8988T (cell line): Measurements from ENCODE around the gene CROCC2.

Source experiments
- DNase-seq: peaks from one replicate; pipeline ENCODE4 v3.0.0; 2011

CROCC2 gene

DNA sequence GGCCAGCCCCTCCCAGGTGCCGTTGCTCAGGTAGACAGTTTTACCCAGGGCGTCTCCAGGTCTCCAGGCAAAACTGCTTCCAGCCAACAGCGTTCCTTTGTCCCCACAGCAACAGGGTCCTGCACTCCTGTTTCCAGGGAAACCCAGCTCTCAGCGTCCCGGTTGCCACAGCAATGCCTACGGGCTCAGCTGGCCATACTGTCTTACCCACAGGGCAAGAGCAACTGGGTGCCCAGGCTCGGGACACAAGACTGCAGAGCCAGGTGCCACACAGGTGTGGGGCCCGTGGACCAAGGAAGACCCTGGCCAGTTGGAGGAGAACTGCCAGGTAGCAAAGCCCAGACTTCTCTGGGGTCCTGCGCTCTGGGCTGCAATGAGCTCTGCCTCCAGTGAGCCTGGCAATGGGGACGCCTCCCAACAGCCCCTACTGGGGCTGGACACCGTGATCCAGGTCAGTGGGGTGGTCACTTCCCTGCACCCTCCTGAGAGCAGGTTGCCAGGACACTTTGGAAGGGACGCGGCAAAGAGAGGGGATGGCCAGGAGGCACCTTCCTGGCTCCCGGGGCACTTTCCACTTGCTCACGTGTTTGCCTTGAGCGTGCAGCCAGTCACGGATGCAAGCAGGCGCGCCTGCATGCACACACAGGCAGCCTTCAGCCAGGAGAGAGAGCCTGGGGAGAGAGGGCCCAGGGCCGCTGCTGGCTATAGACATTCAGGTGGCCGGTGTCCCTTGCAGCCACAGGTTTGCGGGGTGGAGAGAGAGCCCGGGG is at the start of gene CROCC2:
Gene CROCC2, plus strand, starts transcription at position 196 of the 770 bp plus-strand sequence. Its CDS starts 178 bp downstream, at position 374.
- no peak for DNase-seq

DNA sequence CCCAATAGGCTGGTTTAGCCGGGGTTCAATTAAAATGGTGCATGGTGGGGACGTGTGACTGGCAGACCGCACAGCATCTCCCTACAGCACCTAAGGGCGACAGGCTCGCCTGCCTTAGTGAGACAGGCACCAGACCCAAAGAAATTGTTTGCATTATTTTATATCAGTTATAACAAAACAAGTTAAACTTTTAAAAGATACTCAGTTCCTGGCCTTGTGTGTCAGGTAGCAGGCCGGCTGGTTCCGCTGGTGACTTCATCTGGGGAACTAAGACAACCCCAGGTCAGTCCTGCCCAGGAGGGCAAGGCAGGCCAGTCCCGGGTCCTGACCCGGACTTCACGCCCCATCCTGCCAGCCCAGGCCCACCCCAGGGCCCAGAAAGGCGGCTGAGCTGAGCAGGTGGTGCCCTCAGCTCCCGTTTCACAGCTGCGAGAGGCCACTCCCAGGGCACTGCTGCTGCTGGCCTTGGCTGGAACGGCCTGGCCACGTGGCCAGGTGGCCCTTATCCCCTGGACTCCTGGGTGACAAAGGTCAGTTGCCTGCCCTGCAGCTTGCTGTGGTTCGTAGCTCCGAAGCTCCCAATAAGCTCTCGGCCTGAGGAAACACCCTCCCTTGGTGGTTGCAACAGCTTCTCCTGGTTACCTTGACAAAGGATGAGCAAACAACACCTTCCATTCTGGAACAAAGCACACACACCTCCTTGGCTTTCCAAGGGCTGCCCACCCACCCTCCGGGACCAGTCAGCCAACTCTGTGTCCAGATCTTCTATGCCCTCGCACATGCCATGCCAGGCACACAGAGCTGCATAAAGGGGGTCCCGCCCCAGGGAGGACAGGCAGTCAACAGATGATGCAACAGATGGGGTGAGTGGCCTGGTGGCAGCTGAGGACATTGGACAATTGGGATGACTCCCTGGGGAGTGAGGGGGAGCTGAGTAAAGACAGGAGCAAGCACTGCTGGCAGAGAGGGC is 48.8 kb upstream of the CROCC2 start:
- DNase-seq, result no peak

GRCh38 chr2:240858321-240858720 is 47.8 kb upstream of the CROCC2 start:
- DNase-seq, result no peak

DNA sequence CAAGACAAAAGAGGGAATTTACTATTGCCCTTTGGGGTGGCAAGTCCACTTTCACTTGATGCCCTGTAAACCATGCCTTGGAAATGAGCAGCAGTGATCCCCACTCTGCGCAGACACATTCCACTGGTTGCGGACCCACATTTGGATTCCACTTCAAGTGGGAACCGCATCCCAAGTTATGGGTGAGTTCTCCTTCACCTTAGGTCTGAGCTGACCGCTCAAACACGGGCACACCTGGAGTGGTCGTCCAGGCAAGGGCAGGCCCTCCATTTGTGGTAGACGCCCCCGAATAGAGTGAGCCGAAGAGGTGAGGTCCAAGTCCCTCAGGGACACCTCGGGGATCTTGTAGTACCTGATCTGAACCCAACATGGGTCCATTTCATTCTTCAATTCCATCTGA is 47.3 kb upstream of the CROCC2 start:
- DNase-seq, result no peak

DNA sequence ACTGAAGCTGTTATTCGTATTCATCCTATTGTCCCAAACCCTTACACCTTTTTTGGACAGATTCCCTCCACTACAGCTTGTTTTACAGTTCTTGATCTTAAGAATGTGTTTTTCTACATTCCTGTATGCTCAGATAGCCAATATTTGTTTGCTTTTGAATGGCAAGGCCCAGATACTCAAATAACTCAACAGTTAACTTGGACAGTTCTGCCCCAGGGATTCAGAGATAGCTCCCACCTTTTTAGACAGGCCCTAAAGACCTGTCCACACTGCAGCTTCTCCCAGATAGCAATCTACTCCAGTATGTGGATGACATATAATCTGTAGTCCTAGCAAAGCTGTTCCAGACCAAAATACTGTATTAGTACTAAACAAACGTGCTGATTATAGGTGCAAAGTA is 44.6 kb upstream of the CROCC2 start:
- no peak for DNase-seq

DNA sequence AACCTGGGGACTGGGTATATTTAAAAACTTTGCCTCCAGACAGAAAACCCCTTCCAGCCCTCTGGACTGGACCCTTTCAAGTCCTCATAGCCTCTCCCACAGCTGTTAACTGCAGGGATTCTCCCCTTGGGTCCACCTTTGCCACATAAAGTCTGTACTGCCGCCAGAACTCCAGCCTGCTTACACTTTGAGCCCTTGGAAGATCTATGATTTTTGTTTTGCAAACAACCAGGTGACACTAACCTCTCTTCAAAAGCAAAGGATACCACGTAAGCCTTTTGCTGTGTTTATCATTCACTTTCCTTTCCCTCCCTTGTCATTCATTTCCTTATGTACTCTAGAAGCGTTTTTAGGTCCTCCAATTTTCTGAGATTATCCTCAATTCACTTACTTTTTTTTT is 41.7 kb upstream of the CROCC2 start:
- DNase-seq, result no peak

GRCh38 chr2:240865391-240865790 is 40.7 kb upstream of the CROCC2 start:
- no peak for DNase-seq

GRCh38 chr2:240868286-240869108 is 37.6 kb upstream of the CROCC2 start, which contains the start of gene AGXT:
TSS of gene AGXT (plus strand) at chr2:240868824. CDS start at chr2:240868866, 42 bp downstream.
- no peak for DNase-seq

- no peak for DNase-seq
These were observed 36.8 kb upstream of the CROCC2 start for GRCh38 chr2:240869109-240869955.

- no peak for DNase-seq
These were observed 35.9 kb upstream of the CROCC2 start for GRCh38 chr2:240869956-240870875.

DNA sequence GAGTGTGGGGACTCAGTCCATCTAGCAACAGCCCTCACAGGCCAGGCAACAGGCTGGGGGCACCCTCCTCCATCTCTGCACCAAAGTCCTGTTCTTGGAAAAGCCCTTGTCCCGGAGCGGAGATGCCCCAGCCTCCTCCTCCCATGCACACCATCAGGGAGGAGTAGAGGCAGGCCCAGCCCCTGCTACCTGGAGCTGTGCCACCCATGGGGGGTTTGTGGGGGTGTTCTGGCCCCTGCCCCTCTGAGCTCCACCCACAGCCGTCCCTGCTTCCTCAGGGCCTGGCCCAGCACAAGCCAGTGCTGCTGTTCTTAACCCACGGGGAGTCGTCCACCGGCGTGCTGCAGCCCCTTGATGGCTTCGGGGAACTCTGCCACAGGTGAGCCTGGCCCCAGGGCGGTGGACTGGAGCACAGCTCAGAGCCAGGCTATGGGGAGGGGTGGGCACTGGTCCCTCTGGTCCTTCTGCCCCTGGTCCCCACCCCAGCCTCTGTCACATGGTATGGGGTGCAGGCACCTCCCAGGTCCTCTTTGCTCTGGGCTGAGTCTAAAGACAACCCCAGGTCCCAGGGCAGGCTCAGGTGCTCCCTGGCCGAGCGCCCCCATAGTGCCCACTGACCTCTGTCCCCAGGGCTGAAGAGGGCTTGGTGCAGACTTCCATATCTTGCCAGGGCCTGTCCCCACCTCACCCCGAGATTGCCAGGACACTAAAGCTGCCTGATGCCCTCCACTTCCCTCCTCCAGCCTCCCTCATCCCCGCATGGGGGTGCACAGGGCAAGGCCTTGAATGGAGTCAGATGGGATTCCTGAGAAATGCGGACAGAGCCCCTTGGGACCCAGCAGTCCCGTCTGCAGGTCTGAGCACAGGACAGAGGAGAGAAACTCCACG is 34.8 kb upstream of the CROCC2 start:
- DNase-seq, result no peak

- DNase-seq, result no peak
These were observed 33.6 kb upstream of the CROCC2 start for GRCh38 chr2:240872317-240873097.

DNA sequence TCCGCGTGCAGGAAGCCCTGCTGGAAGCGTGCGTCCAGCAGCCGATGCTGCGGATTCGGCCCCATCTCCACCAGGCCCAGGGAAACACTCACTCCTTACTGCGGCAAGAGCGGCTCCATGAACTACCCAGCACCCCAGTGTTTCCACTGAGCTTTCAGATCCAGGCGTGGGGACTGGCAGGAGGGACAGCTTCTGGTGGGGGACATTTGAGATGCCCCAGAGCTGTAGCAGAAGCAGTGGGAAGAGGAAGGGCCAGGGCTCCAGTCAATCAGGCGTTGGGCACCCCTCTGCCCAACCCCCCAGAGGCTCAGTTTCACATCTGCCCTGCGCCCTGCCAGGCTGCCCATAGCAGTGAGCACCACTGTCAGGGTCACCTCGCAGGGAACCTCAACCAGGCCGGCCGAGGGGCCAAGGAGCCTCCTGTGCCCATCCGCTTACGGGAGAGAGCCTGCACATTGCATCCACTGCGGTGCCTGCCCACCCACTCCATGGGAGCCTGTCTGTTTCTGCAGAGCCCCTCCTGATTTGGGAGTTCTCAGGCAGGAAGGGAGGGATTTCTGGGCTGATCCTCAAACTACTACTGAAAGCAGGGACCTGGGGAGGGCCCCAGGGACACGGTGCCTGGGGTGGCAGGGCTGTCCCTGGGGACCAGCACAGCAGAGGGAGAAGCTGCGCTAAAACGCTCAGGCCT is 32.9 kb upstream of the CROCC2 start:
- DNase-seq, result no peak

GRCh38 chr2:240873805-240874714 is 32.1 kb upstream of the CROCC2 start:
- DNase-seq, result no peak

GRCh38 chr2:240874715-240875227 is 31.4 kb upstream of the CROCC2 start:
- DNase-seq, result no peak

GRCh38 chr2:240875228-240876034 is 30.7 kb upstream of the CROCC2 start:
- no peak for DNase-seq
